SH-SY5Y (cell line): ENCODE measurements around the gene IL4I1.

Source experiments
- GATA2 ChIP-seq: IDR thresholded peaks from 2 replicates; pipeline ENCODE4 v1.6.1; 2011; ENCODE audit warnings: mild to moderate bottlenecking, low read depth, low read length
- GATA3 ChIP-seq: IDR thresholded peaks from 2 replicates; pipeline ENCODE4 v1.6.1; 2011; ENCODE audit warnings: low read depth, mild to moderate bottlenecking, low read length, moderate library complexity

GRCh38 chr19:49894879-49895565, 1.7 kb downstream of the IL4I1 start:
- TF ChIP-seq GATA2 (no peak), GATA3 (no peak)
